ENCODE measurements around the gene SPINK4. TPM values are rescaled to one million over a fixed set of nuclear protein-coding genes. Genes with fewer than 3 reads are reported as not detected.

Gene SPINK4, protein sequence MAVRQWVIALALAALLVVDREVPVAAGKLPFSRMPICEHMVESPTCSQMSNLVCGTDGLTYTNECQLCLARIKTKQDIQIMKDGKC
- total RNA-seq = not detected

DNA sequence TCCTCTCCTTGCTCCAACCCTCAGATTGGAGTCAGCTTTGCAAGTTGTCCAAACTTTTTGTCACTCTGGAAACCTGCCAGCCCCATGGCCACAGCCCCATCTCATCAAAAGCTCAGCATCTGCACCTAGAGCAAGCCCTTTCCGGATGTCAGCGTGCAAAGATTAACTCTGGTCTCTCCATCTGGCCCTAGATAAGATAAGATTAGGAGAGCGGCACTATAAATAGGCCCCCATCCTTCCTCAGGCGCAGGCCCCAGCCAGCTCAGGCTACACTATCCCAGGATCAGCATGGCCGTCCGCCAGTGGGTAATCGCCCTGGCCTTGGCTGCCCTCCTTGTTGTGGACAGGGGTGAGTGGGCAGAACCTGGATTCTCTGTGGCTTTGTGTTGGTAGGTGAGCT, at the start of gene SPINK4:
Gene SPINK4, plus strand, starts transcription at position 247 of the 400 bp plus-strand sequence. Its CDS starts 42 bp downstream, at position 289.
- Mint-ChIP-seq H3K36me3 (no peaks in the 10 kb centered on the region), H3K9me3 (no peaks in the 10 kb centered on the region), H3K27ac (no peak within 1 kb of the TSS), H3K27me3 (peaks cover 4% of the 10 kb centered on the region), H3K4me1 (ENCODE audit: low read depth) (no peaks in the 10 kb centered on the region), H3K4me3 (no peak within 1 kb of the TSS)
- no peak for DNase-seq
- POLR2A ChIA-PET = no interaction called here
- intact Hi-C loops (cut with micrococcal nuclease) = no loop called here
- CTCF ChIA-PET = no interaction called here

DNA sequence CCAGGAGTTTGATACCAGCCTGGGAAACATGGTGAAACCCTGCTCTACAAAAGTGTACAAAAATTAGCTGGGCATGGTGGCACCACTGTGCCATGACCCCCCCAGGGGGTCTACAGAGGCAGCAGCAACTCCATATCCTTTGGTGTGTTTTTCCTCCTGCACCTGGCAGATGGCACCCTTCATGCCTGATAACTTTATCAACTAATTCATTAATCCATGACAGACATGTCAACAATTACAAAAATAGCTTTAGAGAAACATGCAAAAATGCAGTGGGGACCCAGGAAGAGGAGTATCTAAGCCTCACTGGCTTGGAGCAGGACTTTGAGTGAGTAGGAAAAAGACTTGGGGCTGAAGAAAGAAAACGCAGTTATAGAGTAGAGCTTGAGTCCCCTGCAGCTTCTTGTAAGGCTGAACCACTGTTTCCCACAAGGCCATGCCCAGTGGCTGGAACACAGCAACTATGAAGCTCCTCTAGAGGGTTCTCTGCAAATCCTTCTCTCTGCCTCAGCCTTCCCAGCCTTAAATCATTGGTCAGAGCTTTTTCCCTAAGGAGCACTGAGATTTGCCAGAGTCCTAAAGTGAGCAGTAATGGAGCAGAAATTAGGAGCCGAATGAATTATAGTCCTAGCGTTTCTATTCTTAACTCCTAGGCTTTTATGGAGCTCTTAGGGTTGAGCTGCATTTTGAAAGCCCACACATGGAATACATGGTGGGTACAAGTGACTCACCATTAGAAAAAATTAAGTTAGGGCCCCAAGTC, 47.3 kb upstream of the SPINK4 start:
- ChIA-PET CTCF (no interaction called here), POLR2A (no interaction called here)
- intact Hi-C loops (cut with micrococcal nuclease) = no loop called here
- no peak for DNase-seq
- Mint-ChIP-seq H3K27ac (no peak overlapping the region), H3K9me3 (no peaks in the 10 kb centered on the region), H3K27me3 (no peaks in the 10 kb centered on the region), H3K36me3 (no peaks in the 10 kb centered on the region), H3K4me3 (no peak overlapping the region), H3K4me1 (ENCODE audit: low read depth) (no peaks in the 10 kb centered on the region)

DNA sequence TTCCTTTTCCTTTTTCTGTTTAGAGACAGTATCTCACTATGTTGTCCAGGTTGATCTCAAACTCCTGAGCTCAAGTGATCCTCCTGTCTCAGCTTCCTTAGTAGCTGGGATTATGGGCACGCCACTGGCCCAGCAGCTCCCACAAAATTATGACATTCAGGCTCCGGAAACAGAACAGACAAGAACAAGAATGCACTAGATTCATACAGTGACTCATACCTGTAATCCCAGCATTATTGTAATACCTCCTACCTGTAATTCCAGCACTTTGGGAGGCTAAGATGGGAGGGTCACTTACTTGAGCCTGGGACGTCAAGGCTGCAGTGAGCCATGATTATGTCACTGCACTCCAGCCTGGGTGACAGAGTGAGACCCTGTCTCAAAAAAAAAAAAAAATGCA, 46.1 kb upstream of the SPINK4 start:
- H3K4me1 Mint-ChIP-seq (ENCODE audit: low read depth) = no peaks in the 10 kb centered on the region
- no peak for DNase-seq
- no peaks in the 10 kb centered on the region for H3K9me3 Mint-ChIP-seq
- H3K36me3 Mint-ChIP-seq = no peaks in the 10 kb centered on the region
- H3K27me3 Mint-ChIP-seq = no peaks in the 10 kb centered on the region
- ChIA-PET CTCF (interaction anchor here (1.2 kb wide), 1 partner anchor 23 kb away, joined by 3 read pairs; no protein-coding TSS in a partner anchor), POLR2A (no interaction called here)
- no peak overlapping the region for H3K27ac Mint-ChIP-seq
- intact Hi-C loops (cut with micrococcal nuclease) = no loop called here
- H3K4me3 Mint-ChIP-seq = no peak overlapping the region

DNA sequence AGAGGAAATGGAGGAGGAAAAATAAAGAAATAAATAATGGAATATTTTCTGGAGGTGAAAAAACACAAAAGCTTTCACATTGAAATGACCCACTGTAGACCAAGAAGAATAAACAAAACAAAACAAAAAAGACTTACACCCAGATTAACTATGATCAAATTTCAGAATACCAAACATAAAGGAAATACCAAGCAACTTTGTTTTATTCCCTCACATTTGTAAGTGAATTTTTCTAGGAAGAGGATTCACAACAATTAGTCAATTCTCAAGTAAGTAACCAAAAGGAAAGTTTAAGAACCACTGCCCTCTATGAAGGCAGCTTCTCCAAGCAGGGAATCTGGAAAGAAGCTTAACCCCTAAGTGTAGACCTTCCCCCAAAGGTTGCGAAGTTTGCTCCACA, 43.2 kb upstream of the SPINK4 start:
- ChIA-PET CTCF (no interaction called here), POLR2A (no interaction called here)
- Mint-ChIP-seq H3K27me3 (no peaks in the 10 kb centered on the region), H3K4me1 (ENCODE audit: low read depth) (no peaks in the 10 kb centered on the region), H3K36me3 (no peaks in the 10 kb centered on the region), H3K9me3 (no peaks in the 10 kb centered on the region), H3K27ac (no peak overlapping the region), H3K4me3 (no peak overlapping the region)
- intact Hi-C loops (cut with micrococcal nuclease) = no loop called here
- DNase-seq = no peak

DNA sequence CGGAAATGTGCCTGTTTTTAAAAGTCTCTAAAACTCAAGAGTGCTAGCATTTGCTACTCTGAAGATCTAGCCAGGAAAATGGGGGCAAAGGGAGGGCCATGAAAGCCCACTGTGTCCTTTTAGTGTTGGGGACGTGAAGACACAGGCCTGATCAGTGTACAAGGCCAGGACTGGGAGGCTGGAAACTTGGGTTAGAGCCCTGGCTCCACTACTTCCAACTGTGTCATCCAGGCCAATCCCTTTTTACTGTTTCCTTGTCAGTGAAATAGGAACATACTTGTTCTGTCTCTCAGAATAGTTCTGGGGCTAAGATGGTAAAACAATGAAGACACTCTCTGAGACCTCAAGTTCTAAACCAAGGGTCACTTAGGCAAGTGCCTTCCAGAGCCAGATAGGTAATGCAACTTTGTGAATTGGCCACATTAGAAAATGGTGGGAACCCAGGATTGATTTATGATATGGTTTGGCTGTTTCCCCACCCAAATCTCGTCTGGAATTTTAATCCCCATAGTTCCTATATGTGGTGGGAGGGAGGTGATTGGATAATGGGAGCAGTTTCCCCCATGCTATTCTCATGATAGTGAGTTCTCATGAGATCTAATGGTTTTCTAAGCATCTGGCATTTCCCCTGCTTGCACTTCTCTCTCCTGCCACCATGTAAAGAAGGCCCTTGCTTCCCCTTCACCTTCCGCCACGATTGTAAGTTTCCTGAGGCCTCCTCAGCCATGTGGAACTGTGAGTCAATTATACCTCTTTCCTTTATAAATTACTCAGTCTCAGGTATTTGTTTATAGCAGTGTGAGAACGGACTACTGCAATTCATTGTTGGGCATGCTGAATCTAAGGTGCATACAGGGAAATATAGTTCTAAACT, 42.5 kb upstream of the SPINK4 start:
- intact Hi-C loops (cut with micrococcal nuclease) = no loop called here
- H3K27ac Mint-ChIP-seq = no peak overlapping the region
- H3K4me1 Mint-ChIP-seq (ENCODE audit: low read depth) = peaks cover 5% of the 10 kb centered on the region
- no peaks in the 10 kb centered on the region for H3K36me3 Mint-ChIP-seq
- ChIA-PET POLR2A (no interaction called here), CTCF (no interaction called here)
- H3K4me3 Mint-ChIP-seq = no peak overlapping the region
- DNase-seq = no peak
- H3K27me3 Mint-ChIP-seq = no peaks in the 10 kb centered on the region
- no peaks in the 10 kb centered on the region for H3K9me3 Mint-ChIP-seq

DNA sequence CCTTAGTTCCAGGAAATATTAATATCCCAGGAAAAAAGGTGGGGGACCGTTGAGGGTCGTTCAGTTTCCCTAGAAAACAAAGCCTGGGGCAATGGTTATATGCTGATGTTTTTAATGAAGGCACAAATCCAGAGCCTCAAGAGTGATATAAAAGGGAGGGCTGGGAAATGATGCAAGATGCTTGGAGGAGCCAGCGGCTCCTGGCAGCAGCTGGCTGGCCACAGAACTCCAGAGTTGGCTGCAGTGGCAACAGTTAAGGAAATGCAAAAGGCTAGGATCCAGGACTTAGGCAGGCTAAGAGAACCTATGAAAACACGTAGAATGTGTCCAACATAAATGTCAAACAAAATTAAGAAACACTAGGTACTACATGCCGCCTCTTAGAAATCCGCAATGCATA, 41.8 kb upstream of the SPINK4 start:
- H3K27me3 Mint-ChIP-seq = no peaks in the 10 kb centered on the region
- peaks cover 9% of the 10 kb centered on the region for H3K4me1 Mint-ChIP-seq (ENCODE audit: low read depth)
- ChIA-PET POLR2A (no interaction called here), CTCF (no interaction called here)
- no peak for DNase-seq
- no peak overlapping the region for H3K27ac Mint-ChIP-seq
- no peaks in the 10 kb centered on the region for H3K36me3 Mint-ChIP-seq
- no peaks in the 10 kb centered on the region for H3K9me3 Mint-ChIP-seq
- H3K4me3 Mint-ChIP-seq = no peak overlapping the region
- intact Hi-C loops (cut with micrococcal nuclease) = no loop called here

DNA sequence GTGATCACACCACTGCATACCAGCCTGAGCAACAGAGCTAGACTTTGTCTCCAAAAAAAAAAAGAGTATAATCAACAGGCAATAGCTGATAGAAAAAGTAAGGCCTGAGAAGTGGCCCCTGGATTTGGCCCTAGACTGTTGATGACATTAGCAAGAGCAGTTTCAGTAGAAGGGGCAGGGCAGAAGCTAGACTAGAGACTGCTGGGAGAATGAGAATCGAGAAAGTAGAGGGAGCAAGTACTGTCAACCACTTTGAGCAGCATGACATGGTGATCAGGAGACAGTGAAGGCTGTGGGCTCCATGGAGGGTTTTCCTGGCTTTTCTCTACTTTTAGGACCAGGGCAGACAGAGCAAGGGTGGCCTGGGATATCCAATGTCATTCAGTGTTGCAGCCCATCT, 37.9 kb upstream of the SPINK4 start:
- Mint-ChIP-seq H3K4me1 (ENCODE audit: low read depth) (peaks cover 9% of the 10 kb centered on the region), H3K4me3 (no peak overlapping the region), H3K27me3 (no peaks in the 10 kb centered on the region), H3K9me3 (no peaks in the 10 kb centered on the region), H3K27ac (no peak overlapping the region), H3K36me3 (no peaks in the 10 kb centered on the region)
- DNase-seq = no peak
- CTCF ChIA-PET = interaction anchor here (0.6 to 1.6 kb wide), 4 partner anchors 24 to 172 kb away, joined by 3 to 8 read pairs (median 3); no protein-coding TSS in a partner anchor
- intact Hi-C loops (cut with micrococcal nuclease) = no loop called here
- POLR2A ChIA-PET = no interaction called here

DNA sequence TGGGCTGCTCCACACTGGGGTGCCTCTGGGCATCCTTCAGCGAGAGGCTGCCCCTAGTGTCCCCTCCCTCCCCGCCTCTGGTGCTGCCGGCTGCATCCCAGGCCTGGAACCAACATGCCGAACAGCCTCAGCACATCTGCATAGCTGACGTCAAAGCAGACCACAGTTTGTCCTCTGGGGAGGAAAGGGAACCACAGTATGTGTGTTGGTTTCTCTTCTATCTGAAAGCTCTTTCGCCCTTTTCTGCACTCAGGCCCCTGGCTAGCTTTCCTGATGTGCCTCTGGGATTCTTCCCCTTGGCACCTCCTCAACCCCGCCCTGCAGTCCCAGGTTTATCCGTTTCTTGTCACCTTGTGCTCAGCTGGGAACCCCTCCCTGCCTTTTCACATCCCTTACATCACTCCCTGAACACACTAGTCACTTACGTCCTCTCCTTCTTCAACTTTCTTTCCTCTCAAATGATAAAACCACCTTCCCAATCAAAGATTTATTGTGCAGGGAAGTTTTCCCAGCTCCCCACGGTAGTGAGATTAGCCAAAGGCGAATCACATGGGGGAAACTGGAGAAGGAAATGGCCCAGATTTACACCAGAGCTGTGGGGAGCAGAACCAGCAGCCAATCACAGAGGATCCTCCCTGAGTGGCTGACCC, 37.3 kb upstream of the SPINK4 start:
- peak; percentile 51 for DNase-seq
- Mint-ChIP-seq H3K27me3 (no peaks in the 10 kb centered on the region), H3K4me1 (ENCODE audit: low read depth) (peaks cover 9% of the 10 kb centered on the region), H3K27ac (no peak overlapping the region), H3K9me3 (no peaks in the 10 kb centered on the region), H3K4me3 (no peak overlapping the region), H3K36me3 (no peaks in the 10 kb centered on the region)
- ChIA-PET CTCF (interaction anchor here (1.5 kb wide), 1 partner anchor 31 kb away, joined by 3 read pairs; no protein-coding TSS in a partner anchor), POLR2A (no interaction called here)
- intact Hi-C loops (cut with micrococcal nuclease) = no loop called here

DNA sequence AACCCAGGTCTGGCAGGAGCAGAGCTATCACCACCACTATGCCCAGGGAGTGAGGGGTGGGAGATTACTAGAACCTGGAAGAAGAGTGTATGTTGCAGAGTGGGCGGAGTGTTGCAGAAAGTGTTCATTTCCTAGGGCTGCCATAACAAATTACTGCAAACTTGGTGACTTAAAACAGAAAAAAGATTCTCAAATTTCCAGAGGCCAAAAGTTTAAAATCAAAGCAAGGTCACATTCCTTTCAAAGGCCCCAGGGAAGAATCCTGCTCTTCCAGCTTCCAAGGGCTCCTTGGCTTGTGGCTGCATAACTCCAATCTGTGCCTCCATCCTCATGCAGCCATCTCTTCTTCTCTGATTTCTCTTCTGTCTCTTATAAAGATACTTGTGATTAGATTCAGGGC, 30.6 kb upstream of the SPINK4 start:
- no peak for DNase-seq
- Mint-ChIP-seq H3K27me3 (no peaks in the 10 kb centered on the region), H3K27ac (no peak overlapping the region), H3K9me3 (no peaks in the 10 kb centered on the region), H3K36me3 (no peaks in the 10 kb centered on the region), H3K4me1 (ENCODE audit: low read depth) (peaks cover 2% of the 10 kb centered on the region), H3K4me3 (no peak overlapping the region)
- intact Hi-C loops (cut with micrococcal nuclease) = no loop called here
- ChIA-PET CTCF (no interaction called here), POLR2A (no interaction called here)

DNA sequence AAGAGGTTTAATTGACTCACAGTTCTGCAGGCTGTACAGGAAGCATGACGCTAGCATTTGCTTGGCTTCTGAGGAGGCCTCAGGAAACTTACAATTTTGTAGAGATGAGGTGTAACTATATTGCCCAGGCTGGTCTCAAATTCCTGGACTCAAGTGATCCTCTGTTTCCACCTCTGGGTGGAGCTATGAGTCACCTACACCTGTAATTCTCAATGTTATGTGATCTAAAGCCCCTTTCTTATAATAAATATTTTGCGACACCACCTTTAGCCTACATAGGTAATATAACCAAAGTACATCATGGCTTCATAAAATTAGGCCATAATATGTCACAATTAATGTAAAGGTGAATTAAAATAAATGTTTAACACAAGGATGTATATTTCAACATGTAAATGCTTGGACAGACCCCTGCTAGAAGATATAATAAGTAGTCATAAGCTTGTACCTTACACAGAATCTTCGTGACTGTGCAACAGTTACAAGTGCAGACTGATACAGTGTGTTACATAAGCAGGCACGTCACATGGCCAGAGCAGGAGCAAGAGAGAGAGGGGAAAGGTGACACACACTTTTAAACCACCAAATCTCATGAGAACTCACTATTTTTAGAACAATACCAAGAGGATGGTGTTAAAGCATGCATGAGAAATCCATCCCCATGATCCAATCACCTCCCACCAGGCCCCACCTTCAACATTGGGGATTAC, 29.8 kb upstream of the SPINK4 start:
- DNase-seq = no peak
- CTCF ChIA-PET = no interaction called here

DNA sequence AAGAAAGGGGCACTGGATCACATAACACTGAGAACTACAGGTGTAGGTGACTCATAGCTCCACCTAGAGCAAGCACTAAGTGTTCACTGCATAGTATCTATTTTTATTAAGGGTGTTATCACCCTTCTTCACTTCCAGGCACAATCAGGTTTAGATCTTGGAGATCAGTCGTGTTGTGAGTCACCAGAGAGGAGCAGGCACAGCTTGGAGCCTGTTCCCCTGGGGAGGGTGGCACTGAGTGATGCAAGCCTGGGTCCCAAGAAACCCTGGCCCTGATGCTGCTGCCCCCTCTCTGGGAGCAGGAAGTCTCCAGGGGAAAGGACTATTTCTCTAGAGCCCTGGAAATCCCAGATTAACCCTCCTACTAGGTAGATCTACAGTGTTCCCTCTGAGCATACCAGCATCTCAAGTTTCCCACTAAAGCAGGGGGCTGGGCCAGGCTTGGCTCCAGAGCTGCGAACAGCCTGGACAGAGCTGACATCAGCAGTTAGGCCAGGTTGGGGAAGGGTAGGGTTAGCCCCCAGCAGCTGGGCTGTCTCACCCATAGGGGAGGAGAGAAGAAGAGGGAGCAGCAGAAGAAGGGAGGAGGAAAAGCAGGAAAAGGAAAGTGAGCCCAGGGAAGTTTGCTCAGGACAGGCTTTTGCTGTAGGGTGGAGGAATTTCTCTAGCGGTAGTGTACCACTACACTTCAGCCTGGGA, 28.1 kb upstream of the SPINK4 start:
- ChIA-PET POLR2A (no interaction called here), CTCF (interaction anchor here (1.3 kb wide), 1 partner anchor 14 kb away, joined by 4 read pairs; no protein-coding TSS in a partner anchor)
- Mint-ChIP-seq H3K36me3 (no peaks in the 10 kb centered on the region), H3K9me3 (no peaks in the 10 kb centered on the region), H3K4me3 (no peak overlapping the region), H3K4me1 (ENCODE audit: low read depth) (peaks cover 2% of the 10 kb centered on the region), H3K27me3 (no peaks in the 10 kb centered on the region), H3K27ac (no peak overlapping the region)
- DNase-seq = no peak
- intact Hi-C loops (cut with micrococcal nuclease) = no loop called here

More for the DNA sequence above, 29.8 kb upstream of the SPINK4 start:
- Mint-ChIP-seq H3K4me3 (no peak overlapping the region), H3K4me1 (ENCODE audit: low read depth) (peaks cover 2% of the 10 kb centered on the region), H3K27me3 (no peaks in the 10 kb centered on the region), H3K36me3 (no peaks in the 10 kb centered on the region), H3K27ac (no peak overlapping the region), H3K9me3 (no peaks in the 10 kb centered on the region)
- intact Hi-C loops (cut with micrococcal nuclease) = no loop called here
- POLR2A ChIA-PET = no interaction called here
